Liver (tissue), 9 donors: Measurements from ENCODE around the gene MYRF. TPM values are rescaled to one million over a fixed set of nuclear protein-coding genes. Genes with fewer than 3 reads are reported as not detected.

Experiments
- DNase-seq: peaks from one replicate; pipeline ENCODE4 v3.0.0-alpha.2; 2017; ENCODE audit warnings: low spot score
- H3K27ac ChIP-seq, 2 donors: one replicate each; pipeline ENCODE4 v1.7.0; 2013; ENCODE audit warnings: inconsistent platforms in 2 of 2, low read length in 2 of 2, control low read depth in 1 of 2, low read depth in 1 of 2, mild to moderate bottlenecking in 1 of 2
- H3K27me3 ChIP-seq, 4 donors: one replicate each; pipeline versions ENCODE4 v1.6.1 to v1.7.0; 2013; ENCODE audit warnings: low read length in 3 of 4, inconsistent platforms in 1 of 4, mild to moderate bottlenecking in 1 of 4, moderate library complexity in 1 of 4; ENCODE audit not compliant: control insufficient read depth in 4 of 4, insufficient read depth in 4 of 4
- H3K36me3 ChIP-seq, 4 donors: one replicate each; pipeline versions ENCODE4 v1.6.1 to v1.7.0; 2013; ENCODE audit warnings: low read length in 3 of 4, mild to moderate bottlenecking in 3 of 4, low read depth in 1 of 4, moderate library complexity in 1 of 4; ENCODE audit not compliant: control insufficient read depth in 4 of 4, insufficient read depth in 3 of 4
- H3K4me1 ChIP-seq, 4 donors: one replicate each; pipeline versions ENCODE4 v1.6.1 to v1.7.0; 2013; ENCODE audit warnings: low read length in 3 of 4, mild to moderate bottlenecking in 3 of 4, moderate library complexity in 1 of 4; ENCODE audit not compliant: control insufficient read depth in 4 of 4, insufficient read depth in 4 of 4
- H3K4me3 ChIP-seq, 3 donors: one replicate each; pipeline versions ENCODE4 v1.6.1 to v1.7.0; 2013; ENCODE audit warnings: low read length in 3 of 3, control low read depth in 1 of 3, low read depth in 1 of 3, mild to moderate bottlenecking in 1 of 3
- H3K9ac ChIP-seq, 2 donors: one replicate each; pipeline ENCODE4 v1.7.0; 2013; ENCODE audit warnings: low read length in 2 of 2, mild to moderate bottlenecking in 2 of 2, moderate library complexity in 2 of 2, control low read depth in 1 of 2, low read depth in 1 of 2
- H3K9me3 ChIP-seq, 4 donors: one replicate each; pipeline versions ENCODE4 v1.6.1 to v1.7.0; 2013; ENCODE audit warnings: low read length in 3 of 4; ENCODE audit not compliant: control insufficient read depth in 4 of 4
- CTCF ChIP-seq: fragments of 150-350 bp; IDR thresholded peaks from 2 replicates; pipeline ENCODE4 v1.5.1; 2017; ENCODE audit warnings: improper control_type of control experiment, low read depth, low read length; ENCODE audit not compliant: missing input control
- EGR1 ChIP-seq, 2 donors: IDR thresholded peaks; 2 replicates each; pipeline ENCODE4 v1.6.1; 2016 to 2018; ENCODE audit warnings: antibody characterized with exemption in 2 of 2, low read depth in 2 of 2
- FOXA1 ChIP-seq: IDR thresholded peaks from 2 replicates; pipeline ENCODE4 v1.6.1; 2016; ENCODE audit warnings: antibody characterized with exemption
- FOXA2 ChIP-seq: IDR thresholded peaks from 2 replicates; pipeline ENCODE4 v1.6.1; 2016; ENCODE audit warnings: antibody characterized with exemption
- GABPA ChIP-seq, 2 donors: IDR thresholded peaks in 1 of 2; conservative IDR thresholded peaks in 1 of 2; 2 replicates each; pipeline ENCODE4 v1.6.1; 2016; ENCODE audit warnings: antibody characterized with exemption in 2 of 2, mild to moderate bottlenecking in 1 of 2, moderate library complexity in 1 of 2
- HNF4A ChIP-seq, 2 donors: conservative IDR thresholded peaks; 2 replicates each; pipeline ENCODE4 v1.6.1; 2016; ENCODE audit warnings: antibody characterized with exemption in 2 of 2, mild to moderate bottlenecking in 2 of 2
- HNF4G ChIP-seq: IDR thresholded peaks from 2 replicates; pipeline ENCODE4 v1.6.1; 2016; ENCODE audit warnings: antibody characterized with exemption
- JUND ChIP-seq, 2 donors: IDR thresholded peaks; 2 replicates each; pipeline ENCODE4 v1.6.1; 2016; ENCODE audit warnings: antibody characterized with exemption in 2 of 2
- NR2F2 ChIP-seq: IDR thresholded peaks from 2 replicates; pipeline ENCODE4 v1.6.1; 2016; ENCODE audit warnings: antibody characterized with exemption
- RAD21 ChIP-seq, 2 donors: IDR thresholded peaks; 2 replicates each; pipeline ENCODE4 v1.6.1; 2016; ENCODE audit warnings: antibody characterized with exemption in 2 of 2, mild to moderate bottlenecking in 2 of 2
- RXRA ChIP-seq, 2 donors: IDR thresholded peaks; 2 replicates each; pipeline ENCODE4 v1.6.1; 2017 to 2018; ENCODE audit warnings: antibody characterized with exemption in 2 of 2, mild to moderate bottlenecking in 1 of 2
- SP1 ChIP-seq: IDR thresholded peaks from 2 replicates; pipeline ENCODE4 v1.6.1; 2018; ENCODE audit warnings: antibody characterized with exemption, mild to moderate bottlenecking
- TAF1 ChIP-seq: conservative IDR thresholded peaks from 2 replicates; pipeline ENCODE4 v1.6.1; 2016; ENCODE audit warnings: antibody characterized with exemption, mild to moderate bottlenecking
- YY1 ChIP-seq: IDR thresholded peaks from 2 replicates; pipeline ENCODE4 v1.6.1; 2016; ENCODE audit warnings: antibody characterized with exemption, mild to moderate bottlenecking
- ZBTB33 ChIP-seq: IDR thresholded peaks from 2 replicates; pipeline ENCODE4 v1.6.1; 2016; ENCODE audit warnings: antibody characterized with exemption
- WGBS: extraction: QIAGEN DNeasy Blood & Tissue Kit; methylation state at CpG from one replicate; pipeline ENCODE4 v1.1.7; 2013; 5-methylcytosine and 5-hydroxymethylcytosine counted together
- polyA plus RNA-seq, 2 donors: library from polyadenylated mRNA; stranded (reverse) in 1 of 2; unstranded in 1 of 2; fragments of 200-250 nt in 1 of 2; fragments of >200 nt in 1 of 2; fragmentation: Nextera tagmentation in 1 of 2; extraction: Ambion mirVana in 1 of 2; gene quantifications; one replicate each; pipeline versions ENCODE4 v1.2.1 to v1.2.3, GENCODE V29; 2013 to 2015
- total RNA-seq, 2 donors: library from RNA; depleted of rRNA; stranded (reverse); fragments of >200 nt; gene quantifications; one replicate each; pipeline ENCODE4 v1.2.3, GENCODE V29; 2014
- TF ChIP-seq, protein P1 (sequence below): IDR thresholded peaks from 2 replicates; pipeline ENCODE4 v1.6.1; 2016; ENCODE audit warnings: antibody characterized with exemption
- TF ChIP-seq, protein P2 (sequence below): IDR thresholded peaks from 2 replicates; pipeline ENCODE4 v1.6.1; 2016; ENCODE audit warnings: antibody characterized with exemption
- TF ChIP-seq, protein P3 (sequence below): IDR thresholded peaks from 2 replicates; pipeline ENCODE4 v1.6.1; 2016; ENCODE audit warnings: antibody characterized with exemption, mild to moderate bottlenecking
- donor health status: healthy.
- donor health status: healthy.
- donor health status: healthy.
- donor health status: healthy.
- donor health status: healthy.

The MYRF gene
- total and polyA plus RNA-seq, 4 donors = 3.5 to 6.5 (median 4.4) TPM

DNA sequence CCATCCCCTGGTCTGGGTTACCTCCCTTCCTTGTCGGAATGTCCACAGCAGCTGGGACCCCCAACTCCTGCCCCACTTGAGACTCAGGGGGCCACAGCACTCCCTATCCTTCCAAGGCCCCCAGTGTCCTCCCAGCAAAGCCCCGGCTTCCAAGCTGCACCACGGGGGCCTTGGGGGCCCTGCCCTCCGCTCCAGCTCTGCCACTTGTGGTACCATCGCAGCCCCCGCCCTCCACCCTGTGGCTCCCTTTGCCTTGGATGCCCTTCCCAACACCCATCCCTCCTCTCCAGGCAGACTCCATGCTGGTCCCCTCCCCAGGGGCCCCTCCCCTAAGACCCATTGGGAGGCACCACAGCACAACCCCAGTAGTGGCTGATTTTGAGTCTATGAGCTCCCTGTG lies 22.7 kb downstream of the MYRF start:
- Histone ChIP-seq H3K9me3 (no peaks in the 10 kb centered on the region), H3K4me3 (no peak overlapping the region), H3K27ac (no peak overlapping the region), H3K36me3 (peaks cover 0 to 22% (median 2%) of the 10 kb centered on the region in 4 donors), H3K4me1 (peaks cover 0 to 10% (median 9%) of the 10 kb centered on the region in 4 donors), H3K9ac (no peak overlapping the region), H3K27me3 (no peaks in the 10 kb centered on the region)
- WGBS = 97% methylated on average over 6 of the region's 6 CpGs
- TF ChIP-seq RAD21 (IDR thresholded peaks at IDR 0.05) = no peak
- no peak for TF ChIP-seq NR2F2
- DNase-seq = no peak

DNA sequence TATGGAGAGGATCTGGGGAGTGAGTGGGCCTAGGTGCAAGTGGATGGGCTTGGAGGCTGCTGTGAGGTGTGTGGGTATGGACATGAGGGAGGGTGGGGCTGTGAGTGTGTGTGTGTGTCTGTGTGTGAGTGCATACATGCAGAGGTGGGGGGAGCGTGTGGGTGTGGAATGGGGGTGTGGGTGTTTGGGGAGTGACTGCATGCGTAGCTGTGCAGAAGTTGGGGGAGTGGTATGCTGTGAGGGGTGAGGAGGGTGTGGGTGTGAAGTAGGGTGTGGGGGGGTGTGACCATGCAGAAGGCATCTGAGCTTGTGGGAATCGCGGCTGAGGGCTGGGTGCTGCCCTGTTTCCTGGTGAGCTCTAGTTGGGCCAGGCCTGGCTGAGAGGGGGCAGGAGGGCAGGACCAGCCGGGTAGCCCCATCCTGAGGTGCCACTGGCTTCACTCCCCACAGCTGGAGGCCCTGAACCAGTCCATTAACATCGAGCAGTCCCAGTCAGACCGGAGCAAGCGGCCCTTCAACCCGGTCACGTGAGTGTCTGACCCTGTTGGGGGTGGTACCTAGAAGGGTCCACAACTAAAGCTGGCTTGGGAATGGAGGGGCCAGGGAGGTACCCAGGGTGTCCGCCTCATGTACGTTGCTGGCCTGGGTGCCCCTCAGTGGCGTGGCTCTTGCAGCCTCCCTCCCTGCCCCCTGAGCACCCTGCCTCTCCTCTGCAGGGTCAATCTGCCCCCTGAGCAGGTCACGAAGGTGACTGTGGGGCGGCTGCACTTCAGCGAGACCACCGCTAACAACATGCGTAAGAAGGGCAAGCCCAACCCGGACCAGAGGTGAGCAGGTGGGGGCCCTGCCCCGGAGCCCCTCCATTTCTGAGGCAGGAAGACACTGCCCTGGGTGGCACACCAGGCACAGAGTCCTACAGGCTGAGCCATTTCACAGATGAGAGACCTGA lies 23.4 kb downstream of the MYRF start:
- TF ChIP-seq, protein P1, sequence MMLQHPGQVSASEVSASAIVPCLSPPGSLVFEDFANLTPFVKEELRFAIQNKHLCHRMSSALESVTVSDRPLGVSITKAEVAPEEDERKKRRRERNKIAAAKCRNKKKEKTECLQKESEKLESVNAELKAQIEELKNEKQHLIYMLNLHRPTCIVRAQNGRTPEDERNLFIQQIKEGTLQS = no peak
- TF ChIP-seq JUND (IDR thresholded peaks at IDR 0.05) = no peak
- no peak for TF ChIP-seq GABPA (IDR thresholded peaks at IDR 0.05 in 1 of 2, conservative IDR thresholded peaks at IDR 0.05 in 1 of 2)
- no peak for TF ChIP-seq HNF4G
- TF ChIP-seq YY1 = no peak
- TF ChIP-seq FOXA1 = no peak
- Histone ChIP-seq H3K9ac (no peak overlapping the region), H3K36me3 (peaks cover 0 to 23% (median 2%) of the 10 kb centered on the region in 4 donors), H3K4me1 (peaks cover 0 to 10% (median 9%) of the 10 kb centered on the region in 4 donors), H3K9me3 (no peaks in the 10 kb centered on the region), H3K27ac (no peak overlapping the region), H3K4me3 (no peak overlapping the region), H3K27me3 (no peaks in the 10 kb centered on the region)
- no peak for DNase-seq
- WGBS = 89% methylated on average over 20 of the region's 20 CpGs

DNA sequence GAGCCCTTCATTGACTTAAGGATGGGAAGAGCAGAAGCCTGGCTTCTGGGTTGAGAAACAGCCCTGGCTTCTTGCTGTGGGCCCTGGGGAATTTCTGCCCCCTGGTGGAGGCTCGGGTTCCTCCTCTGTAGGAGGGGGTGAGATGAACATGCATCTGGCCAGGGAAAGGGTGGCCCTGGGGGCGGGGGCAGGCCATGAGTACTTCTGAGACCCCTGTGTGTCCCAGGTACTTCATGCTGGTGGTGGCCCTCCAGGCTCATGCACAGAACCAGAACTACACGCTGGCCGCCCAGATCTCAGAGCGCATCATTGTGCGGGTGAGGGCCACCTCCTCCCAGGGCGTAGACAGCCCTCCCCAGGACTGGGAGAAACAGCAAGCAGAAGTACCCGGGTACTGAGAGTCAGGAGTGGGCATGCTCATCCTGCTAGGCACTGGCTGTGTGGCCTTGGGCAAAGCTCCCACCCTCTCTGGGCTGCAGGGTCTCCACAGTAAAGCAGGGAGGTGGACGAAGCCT lies 24.2 kb downstream of the MYRF start:
- H3K27ac ChIP-seq = no peak overlapping the region
- no peak overlapping the region for H3K9ac ChIP-seq
- TF ChIP-seq YY1 (no peak), RAD21 (IDR thresholded peaks at IDR 0.05) (peak; percentile 90 to 93), RXRA (IDR thresholded peaks at IDR 0.05) (no peak), FOXA2 (no peak), GABPA (IDR thresholded peaks at IDR 0.05 in 1 of 2, conservative IDR thresholded peaks at IDR 0.05 in 1 of 2) (no peak), CTCF (peak; percentile 86), SP1 (no peak), TAF1 (no peak), NR2F2 (no peak), HNF4A (conservative IDR thresholded peaks at IDR 0.05) (no peak), FOXA1 (peak; percentile 32), EGR1 (IDR thresholded peaks at IDR 0.05; ENCODE audit: low read depth in 2 of 2) (no peak), JUND (IDR thresholded peaks at IDR 0.05) (no peak), ZBTB33 (no peak), HNF4G (no peak)
- TF ChIP-seq, protein P2, sequence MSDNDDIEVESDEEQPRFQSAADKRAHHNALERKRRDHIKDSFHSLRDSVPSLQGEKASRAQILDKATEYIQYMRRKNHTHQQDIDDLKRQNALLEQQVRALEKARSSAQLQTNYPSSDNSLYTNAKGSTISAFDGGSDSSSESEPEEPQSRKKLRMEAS = no peak
- TF ChIP-seq, protein P1 = no peak
- TF ChIP-seq, protein P3, sequence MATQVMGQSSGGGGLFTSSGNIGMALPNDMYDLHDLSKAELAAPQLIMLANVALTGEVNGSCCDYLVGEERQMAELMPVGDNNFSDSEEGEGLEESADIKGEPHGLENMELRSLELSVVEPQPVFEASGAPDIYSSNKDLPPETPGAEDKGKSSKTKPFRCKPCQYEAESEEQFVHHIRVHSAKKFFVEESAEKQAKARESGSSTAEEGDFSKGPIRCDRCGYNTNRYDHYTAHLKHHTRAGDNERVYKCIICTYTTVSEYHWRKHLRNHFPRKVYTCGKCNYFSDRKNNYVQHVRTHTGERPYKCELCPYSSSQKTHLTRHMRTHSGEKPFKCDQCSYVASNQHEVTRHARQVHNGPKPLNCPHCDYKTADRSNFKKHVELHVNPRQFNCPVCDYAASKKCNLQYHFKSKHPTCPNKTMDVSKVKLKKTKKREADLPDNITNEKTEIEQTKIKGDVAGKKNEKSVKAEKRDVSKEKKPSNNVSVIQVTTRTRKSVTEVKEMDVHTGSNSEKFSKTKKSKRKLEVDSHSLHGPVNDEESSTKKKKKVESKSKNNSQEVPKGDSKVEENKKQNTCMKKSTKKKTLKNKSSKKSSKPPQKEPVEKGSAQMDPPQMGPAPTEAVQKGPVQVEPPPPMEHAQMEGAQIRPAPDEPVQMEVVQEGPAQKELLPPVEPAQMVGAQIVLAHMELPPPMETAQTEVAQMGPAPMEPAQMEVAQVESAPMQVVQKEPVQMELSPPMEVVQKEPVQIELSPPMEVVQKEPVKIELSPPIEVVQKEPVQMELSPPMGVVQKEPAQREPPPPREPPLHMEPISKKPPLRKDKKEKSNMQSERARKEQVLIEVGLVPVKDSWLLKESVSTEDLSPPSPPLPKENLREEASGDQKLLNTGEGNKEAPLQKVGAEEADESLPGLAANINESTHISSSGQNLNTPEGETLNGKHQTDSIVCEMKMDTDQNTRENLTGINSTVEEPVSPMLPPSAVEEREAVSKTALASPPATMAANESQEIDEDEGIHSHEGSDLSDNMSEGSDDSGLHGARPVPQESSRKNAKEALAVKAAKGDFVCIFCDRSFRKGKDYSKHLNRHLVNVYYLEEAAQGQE = no peak
- H3K36me3 ChIP-seq = peaks cover 0 to 27% (median 2%) of the 10 kb centered on the region in 4 donors
- H3K4me1 ChIP-seq = peaks cover 0 to 10% (median 9%) of the 10 kb centered on the region in 4 donors
- 74% methylated on average over 9 of the region's 9 CpGs for WGBS
- H3K9me3 ChIP-seq = no peaks in the 10 kb centered on the region
- no peak overlapping the region for H3K4me3 ChIP-seq
- no peaks in the 10 kb centered on the region for H3K27me3 ChIP-seq
- DNase-seq = peak; percentile 72
